Muscle layer of duodenum (tissue), 2 donors: Measurements from ENCODE around the gene NUMB.
"Not testable (repeated sequence)": the region's sequence is repeated elsewhere in the genome, so short reads cannot be mapped to it uniquely, and the experiment has no call there.

Experiments used
- H3K27ac ChIP-seq: one replicate; pipeline ENCODE4 v1.7.0; 2013; ENCODE audit warnings: mild to moderate bottlenecking, low read length
- H3K27me3 ChIP-seq: one replicate; pipeline ENCODE4 v1.7.0; 2013; ENCODE audit warnings: low read depth, mild to moderate bottlenecking, control low read depth, low read length
- H3K36me3 ChIP-seq, 2 donors: one replicate each; pipeline ENCODE4 v1.7.0; 2013; ENCODE audit warnings: low read length in 2 of 2, control low read depth in 1 of 2, mild to moderate bottlenecking in 1 of 2; ENCODE audit not compliant: insufficient read depth in 2 of 2, control insufficient read depth in 1 of 2
- H3K4me1 ChIP-seq, 2 donors: one replicate each; pipeline ENCODE4 v1.7.0; 2013; ENCODE audit warnings: low read length in 2 of 2, mild to moderate bottlenecking in 2 of 2, control low read depth in 1 of 2, moderate library complexity in 1 of 2; ENCODE audit not compliant: insufficient read depth in 2 of 2, control insufficient read depth in 1 of 2
- H3K4me3 ChIP-seq, 2 donors: one replicate each; pipeline ENCODE4 v1.7.0; 2013; ENCODE audit warnings: low read length in 2 of 2, low read depth in 1 of 2, mild to moderate bottlenecking in 1 of 2
- H3K9me3 ChIP-seq, 2 donors: one replicate each; pipeline ENCODE4 v1.7.0; 2013; ENCODE audit warnings: low read length in 2 of 2, control low read depth in 1 of 2, mild to moderate bottlenecking in 1 of 2; ENCODE audit not compliant: control insufficient read depth in 1 of 2
- donor health status: healthy.

Gene NUMB

GRCh38 chr14:73403181-73403752 is 55.1 kb downstream of the NUMB start:
- Histone ChIP-seq H3K4me1 (no peaks in the 10 kb centered on the region), H3K27ac (no peak overlapping the region), H3K4me3 (no peak overlapping the region), H3K27me3 (no peaks in the 10 kb centered on the region), H3K9me3 (no peaks in the 10 kb centered on the region), H3K36me3 (peaks cover 0 to 4% of the 10 kb centered on the region in 2 donors)

GRCh38 chr14:73402579-73402978 is 55.8 kb downstream of the NUMB start:
- Histone ChIP-seq H3K9me3 (no peaks in the 10 kb centered on the region), H3K27ac (no peak overlapping the region), H3K4me1 (peaks cover 0 to 5% of the 10 kb centered on the region in 2 donors), H3K36me3 (peaks cover 0 to 4% of the 10 kb centered on the region in 2 donors), H3K4me3 (no peak overlapping the region), H3K27me3 (no peaks in the 10 kb centered on the region)

DNA sequence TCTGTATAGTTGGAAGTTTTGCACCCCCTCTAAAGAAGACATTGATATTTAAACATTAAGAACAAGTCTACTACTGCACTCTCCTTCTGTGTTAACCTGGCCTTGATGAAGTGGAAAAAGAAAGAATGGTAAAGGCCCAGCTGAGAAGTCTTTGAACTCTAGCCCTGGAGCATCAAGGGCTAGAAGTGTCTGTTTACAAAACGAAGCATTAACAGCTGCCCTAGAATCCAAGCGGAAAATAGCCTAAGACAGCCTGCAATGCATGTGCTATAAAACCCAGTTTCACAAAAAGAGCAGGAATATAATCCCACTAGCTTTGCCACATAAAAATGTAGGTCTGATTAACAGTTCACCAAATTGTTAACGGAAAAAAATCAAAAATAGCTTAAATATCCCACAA is 60.5 kb downstream of the NUMB start:
- Histone ChIP-seq H3K27me3 (no peaks in the 10 kb centered on the region), H3K36me3 (no peaks in the 10 kb centered on the region), H3K4me3 (no peak overlapping the region), H3K9me3 (no peaks in the 10 kb centered on the region), H3K27ac (no peak overlapping the region), H3K4me1 (peaks cover 0 to 5% of the 10 kb centered on the region in 2 donors)

DNA sequence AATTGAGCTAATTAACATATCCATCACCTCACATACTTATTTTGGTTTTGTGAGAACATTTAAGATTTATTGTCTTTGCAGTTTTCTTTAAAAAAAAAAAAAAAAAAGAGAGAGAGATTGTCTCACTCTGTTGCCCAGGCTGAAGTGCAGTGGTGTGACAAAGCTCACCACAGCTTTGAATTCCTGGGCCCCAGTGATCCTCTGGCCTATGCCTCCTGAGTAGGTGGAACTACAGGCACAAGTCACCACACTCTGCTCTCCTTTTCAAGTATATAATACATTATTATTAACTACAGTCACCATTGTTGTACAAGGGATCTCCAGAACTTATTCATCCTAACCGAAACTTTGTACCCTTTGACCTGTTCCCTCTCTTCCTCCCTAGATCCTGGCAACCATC is 64.0 kb downstream of the NUMB start:
- Histone ChIP-seq H3K9me3 (no peaks in the 10 kb centered on the region), H3K4me3 (no peak overlapping the region), H3K27ac (no peak overlapping the region), H3K36me3 (no peaks in the 10 kb centered on the region), H3K4me1 (peaks cover 0 to 5% of the 10 kb centered on the region in 2 donors), H3K27me3 (no peaks in the 10 kb centered on the region)

DNA sequence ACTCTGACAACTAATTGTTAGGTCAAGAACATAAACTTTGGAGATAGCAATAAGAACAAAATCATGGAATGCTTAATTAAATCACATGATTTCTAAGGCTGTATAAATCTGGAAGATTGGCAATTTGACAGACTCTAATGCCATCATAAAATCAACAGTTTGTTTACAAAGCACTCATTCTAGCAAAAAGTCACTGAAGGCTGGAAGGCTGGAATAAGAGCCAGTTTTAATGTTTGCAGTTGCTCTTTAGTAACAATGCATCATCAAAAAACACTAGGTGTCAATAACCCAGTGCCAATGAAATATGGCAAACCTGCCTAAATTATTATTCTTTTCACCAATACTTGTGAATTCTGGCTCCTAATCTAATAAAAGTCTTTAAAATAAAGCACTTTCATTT is 65.0 kb downstream of the NUMB start:
- Histone ChIP-seq H3K27me3 (no peaks in the 10 kb centered on the region), H3K36me3 (no peaks in the 10 kb centered on the region), H3K4me3 (no peak overlapping the region), H3K27ac (no peak overlapping the region), H3K4me1 (peaks cover 0 to 5% of the 10 kb centered on the region in 2 donors), H3K9me3 (no peaks in the 10 kb centered on the region)

DNA sequence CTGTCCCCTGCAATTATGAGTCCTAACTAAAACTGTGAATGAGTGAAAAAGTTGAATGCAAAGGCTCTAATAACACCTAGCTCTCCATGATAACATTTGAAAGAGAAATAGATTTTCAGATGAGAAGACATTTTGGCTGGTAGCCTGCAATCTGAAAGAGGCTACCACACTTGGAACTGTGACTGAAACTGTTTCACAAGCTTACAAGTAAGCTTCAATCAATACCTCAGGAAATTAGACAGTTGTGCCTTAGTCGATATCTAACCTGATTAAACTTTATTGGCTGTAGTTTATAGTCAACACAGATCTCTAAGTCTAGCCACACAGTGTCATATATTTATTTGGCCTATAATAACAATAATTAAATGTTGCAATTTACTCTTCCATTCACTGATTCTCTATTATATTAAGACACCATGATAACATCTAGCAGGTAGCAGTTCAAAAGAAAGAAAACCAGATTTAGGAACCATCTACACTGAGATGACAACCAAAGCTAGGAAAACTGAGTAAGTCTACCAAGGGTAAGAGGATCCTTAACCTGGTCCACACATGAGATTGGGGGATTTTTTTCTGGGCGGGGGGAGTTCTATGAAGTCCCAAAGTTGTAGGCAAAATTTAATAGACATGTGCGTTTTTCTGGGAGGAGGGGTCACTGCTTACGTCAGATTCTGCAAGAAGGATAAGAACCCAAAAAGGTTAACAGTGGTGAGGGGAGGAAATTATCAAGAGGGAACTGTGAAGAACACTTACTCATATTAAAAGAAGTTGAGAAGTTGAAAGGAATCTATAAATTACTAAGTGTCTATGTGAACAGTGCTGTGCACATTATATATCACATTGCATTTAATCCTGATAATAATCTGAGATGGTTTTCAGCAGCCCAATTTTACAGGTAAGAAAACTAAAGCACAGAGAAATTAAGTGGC is 65.8 kb downstream of the NUMB start:
- no peak overlapping the region for H3K27ac ChIP-seq
- no peak overlapping the region for H3K4me3 ChIP-seq
- no peaks in the 10 kb centered on the region for H3K36me3 ChIP-seq
- H3K4me1 ChIP-seq: no peaks in the 10 kb centered on the region
- no peaks in the 10 kb centered on the region for H3K9me3 ChIP-seq
- no peaks in the 10 kb centered on the region for H3K27me3 ChIP-seq

DNA sequence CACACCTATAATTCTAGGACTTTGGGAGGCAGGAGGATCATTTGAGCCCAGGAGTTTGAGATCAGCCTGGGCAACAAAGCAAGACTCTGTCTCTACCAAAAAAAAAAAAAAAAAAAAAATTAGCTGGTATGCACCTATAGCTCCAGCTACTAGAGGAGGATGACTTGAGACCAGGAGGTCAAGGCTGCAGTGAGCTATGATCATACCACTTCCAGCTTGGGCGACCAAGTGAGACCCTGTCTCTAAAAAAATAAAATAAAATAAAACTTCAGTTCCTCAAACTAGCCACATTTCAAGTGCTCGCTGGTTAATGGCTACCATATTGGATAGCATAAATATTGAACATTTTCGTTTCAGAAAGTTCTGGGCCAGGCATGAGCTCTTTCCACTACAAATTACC is 70.5 kb downstream of the NUMB start:
- not testable (repeated sequence) for H3K27me3 ChIP-seq, H3K27ac ChIP-seq, H3K9me3 ChIP-seq, H3K4me1 ChIP-seq, H3K4me3 ChIP-seq, H3K36me3 ChIP-seq

- H3K27me3 ChIP-seq: no peaks in the 10 kb centered on the region
- no peak overlapping the region for H3K4me3 ChIP-seq
- H3K4me1 ChIP-seq: peaks cover 0 to 5% of the 10 kb centered on the region in 2 donors
- H3K36me3 ChIP-seq: peaks cover 0 to 4% of the 10 kb centered on the region in 2 donors
- H3K9me3 ChIP-seq: peaks cover 4 to 12% of the 10 kb centered on the region in 2 donors
- H3K27ac ChIP-seq: no peak overlapping the region
These were observed 72.0 kb downstream of the NUMB start for GRCh38 chr14:73386342-73386741.

DNA sequence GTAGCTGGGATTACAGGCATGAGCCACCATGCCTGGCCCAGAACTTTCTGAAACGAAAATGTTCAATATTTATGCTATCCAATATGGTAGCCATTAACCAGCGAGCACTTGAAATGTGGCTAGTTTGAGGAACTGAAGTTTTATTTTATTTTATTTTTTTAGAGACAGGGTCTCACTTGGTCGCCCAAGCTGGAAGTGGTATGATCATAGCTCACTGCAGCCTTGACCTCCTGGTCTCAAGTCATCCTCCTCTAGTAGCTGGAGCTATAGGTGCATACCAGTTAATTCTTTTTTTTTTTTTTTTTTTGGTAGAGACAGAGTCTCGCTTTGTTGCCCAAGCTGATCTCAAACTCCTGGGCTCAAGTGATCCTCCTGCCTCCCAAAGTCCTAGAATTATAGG is 73.3 kb downstream of the NUMB start:
- not testable (repeated sequence) for H3K4me3 ChIP-seq, H3K27me3 ChIP-seq, H3K27ac ChIP-seq, H3K4me1 ChIP-seq, H3K36me3 ChIP-seq
- H3K9me3 ChIP-seq: peaks cover 4 to 12% of the 10 kb centered on the region in 2 donors

- Histone ChIP-seq H3K4me1 (peaks cover 0 to 5% of the 10 kb centered on the region in 2 donors), H3K9me3 (peaks cover 4 to 12% of the 10 kb centered on the region in 2 donors), H3K27me3 (no peaks in the 10 kb centered on the region), H3K27ac (no peak overlapping the region), H3K4me3 (no peak overlapping the region), H3K36me3 (peaks cover 0 to 4% of the 10 kb centered on the region in 2 donors)
These were observed 75.0 kb downstream of the NUMB start for GRCh38 chr14:73383356-73383755.

DNA sequence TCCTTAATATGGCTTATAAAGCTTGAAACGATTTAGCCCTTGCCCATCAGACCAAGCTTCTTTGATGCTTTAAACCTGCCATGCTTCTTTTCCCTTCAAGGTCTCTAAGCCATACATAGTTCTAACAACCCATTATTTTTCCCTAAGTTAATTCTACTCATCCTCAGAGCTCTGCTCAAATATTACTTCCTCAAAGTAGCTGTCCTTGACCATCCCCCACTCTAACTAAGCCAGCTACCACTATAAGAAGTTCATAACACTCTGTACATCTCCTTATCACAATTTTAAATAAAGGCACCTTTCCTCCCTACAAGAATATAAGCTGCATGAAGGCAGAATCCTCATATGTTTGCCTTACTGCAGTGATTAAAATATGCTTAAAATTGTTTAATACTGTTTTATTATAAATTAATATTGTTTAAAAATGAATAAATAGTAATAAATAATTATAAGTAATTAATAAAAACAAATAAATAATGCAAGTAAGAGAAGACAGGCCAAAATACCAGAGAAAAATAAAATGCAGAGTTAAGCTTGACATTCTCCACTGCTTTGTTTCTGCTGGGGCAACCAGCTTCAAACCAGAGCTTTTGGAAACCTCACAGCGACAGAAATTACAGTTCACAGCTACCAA is 76.8 kb downstream of the NUMB start:
- Histone ChIP-seq H3K9me3 (peaks cover 4 to 12% of the 10 kb centered on the region in 2 donors), H3K27ac (no peak overlapping the region), H3K4me1 (peaks cover 0 to 5% of the 10 kb centered on the region in 2 donors), H3K27me3 (no peaks in the 10 kb centered on the region), H3K4me3 (no peak overlapping the region), H3K36me3 (peaks cover 0 to 4% of the 10 kb centered on the region in 2 donors)
